Mucosa of rectum (tissue), 2 donors: Measurements from ENCODE around the gene GRIN3B.

Experiments used
- H3K27ac ChIP-seq, 2 donors: one replicate each; pipeline ENCODE4 v1.7.0; 2013; ENCODE audit warnings: inconsistent platforms in 2 of 2, low read depth in 2 of 2, low read length in 2 of 2
- H3K27me3 ChIP-seq, 2 donors: one replicate each; pipeline ENCODE4 v1.7.0; 2013; ENCODE audit warnings: low read length in 2 of 2; ENCODE audit not compliant: control insufficient read depth in 2 of 2, insufficient read depth in 2 of 2
- H3K36me3 ChIP-seq, 2 donors: one replicate each; pipeline ENCODE4 v1.7.0; 2013; ENCODE audit warnings: low read length in 2 of 2; ENCODE audit not compliant: control insufficient read depth in 2 of 2, insufficient read depth in 2 of 2
- H3K4me1 ChIP-seq, 2 donors: one replicate each; pipeline ENCODE4 v1.7.0; 2013; ENCODE audit warnings: low read length in 2 of 2, mild to moderate bottlenecking in 1 of 2; ENCODE audit not compliant: control insufficient read depth in 2 of 2, insufficient read depth in 2 of 2
- H3K4me3 ChIP-seq, 2 donors: one replicate each; pipeline ENCODE4 v1.7.0; 2013; ENCODE audit warnings: low read length in 2 of 2
- H3K9ac ChIP-seq, 2 donors: one replicate each; pipeline ENCODE4 v1.7.0; 2013; ENCODE audit warnings: low read length in 2 of 2, low read depth in 1 of 2, mild to moderate bottlenecking in 1 of 2
- H3K9me3 ChIP-seq, 2 donors: one replicate each; pipeline ENCODE4 v1.7.0; 2013; ENCODE audit warnings: low read length in 2 of 2; ENCODE audit not compliant: control insufficient read depth in 2 of 2
- donor health status: healthy.
- donor health status: Normal muscosa, but diverticular disease.

The GRIN3B gene

DNA sequence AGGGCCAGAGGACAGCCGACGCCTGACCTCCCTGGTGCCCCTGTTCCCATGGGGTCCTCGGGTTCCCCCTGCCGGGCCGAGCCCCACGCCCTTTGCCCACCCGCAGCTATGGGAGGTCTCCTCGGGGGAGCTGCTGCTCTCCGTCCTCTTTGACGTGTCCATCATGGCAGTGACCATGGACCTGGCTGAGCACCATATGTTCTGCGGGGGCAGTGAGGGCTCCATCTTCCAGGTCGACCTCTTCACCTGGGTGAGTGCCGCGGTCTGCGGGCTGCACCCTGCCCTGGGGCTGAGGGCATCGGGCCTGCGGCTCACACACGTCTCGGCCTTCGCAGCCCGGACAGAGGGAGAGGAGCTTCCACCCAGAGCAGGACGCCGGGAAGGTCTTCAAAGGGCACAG is 9.5 kb upstream of the GRIN3B start:
- no peak overlapping the region for H3K9ac ChIP-seq
- peaks cover 4 to 23% of the 10 kb centered on the region in 2 donors for H3K36me3 ChIP-seq
- H3K4me1 ChIP-seq: no peaks in the 10 kb centered on the region
- no peaks in the 10 kb centered on the region for H3K9me3 ChIP-seq
- no peak overlapping the region for H3K4me3 ChIP-seq
- H3K27ac ChIP-seq: no peak overlapping the region
- peaks cover 3 to 7% of the 10 kb centered on the region in 2 donors for H3K27me3 ChIP-seq

DNA sequence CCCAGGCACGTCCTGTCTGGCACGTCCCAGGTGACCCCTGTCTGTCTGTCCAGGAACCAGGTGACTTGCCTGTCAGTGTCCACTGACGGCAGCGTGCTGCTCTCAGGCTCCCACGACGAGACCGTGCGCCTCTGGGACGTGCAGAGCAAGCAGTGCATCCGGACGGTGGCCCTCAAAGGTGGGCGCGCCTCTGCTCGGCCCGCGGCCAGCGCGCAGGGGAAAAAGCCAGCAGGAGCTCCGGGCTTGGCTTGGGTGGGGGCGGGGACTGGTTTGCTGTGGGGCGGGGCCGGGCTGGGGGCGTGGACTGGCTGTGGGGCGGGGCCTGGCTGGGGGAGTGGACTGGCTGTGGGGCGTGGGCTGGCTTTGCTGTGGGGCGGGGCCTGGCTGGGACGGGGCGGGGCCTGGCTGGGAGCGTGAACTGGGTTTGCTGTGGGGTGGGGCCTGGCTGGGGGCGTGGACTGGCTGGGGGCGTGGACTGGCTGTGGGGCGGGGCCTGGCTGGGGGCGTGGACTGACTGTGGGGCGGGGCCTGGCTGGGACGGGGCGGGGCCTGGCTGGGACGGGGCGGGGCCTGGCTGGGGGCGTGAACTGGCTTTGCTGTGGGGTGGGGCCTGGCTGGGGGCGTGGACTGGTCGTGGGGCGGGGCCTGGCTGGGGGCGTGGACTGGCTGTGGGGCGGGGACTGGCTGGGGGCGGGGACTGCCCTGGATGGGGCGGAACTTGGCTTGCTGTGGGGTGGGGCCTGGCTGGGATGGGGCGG is 8.9 kb upstream of the GRIN3B start:
- Histone ChIP-seq H3K4me3 (no peak overlapping the region), H3K9ac (no peak overlapping the region), H3K4me1 (peaks cover 4% of the 10 kb centered on the region in 2 donors), H3K27me3 (peaks cover 7 to 13% of the 10 kb centered on the region in 2 donors), H3K9me3 (no peaks in the 10 kb centered on the region), H3K36me3 (peaks cover 4 to 19% of the 10 kb centered on the region in 2 donors), H3K27ac (no peak overlapping the region)

DNA sequence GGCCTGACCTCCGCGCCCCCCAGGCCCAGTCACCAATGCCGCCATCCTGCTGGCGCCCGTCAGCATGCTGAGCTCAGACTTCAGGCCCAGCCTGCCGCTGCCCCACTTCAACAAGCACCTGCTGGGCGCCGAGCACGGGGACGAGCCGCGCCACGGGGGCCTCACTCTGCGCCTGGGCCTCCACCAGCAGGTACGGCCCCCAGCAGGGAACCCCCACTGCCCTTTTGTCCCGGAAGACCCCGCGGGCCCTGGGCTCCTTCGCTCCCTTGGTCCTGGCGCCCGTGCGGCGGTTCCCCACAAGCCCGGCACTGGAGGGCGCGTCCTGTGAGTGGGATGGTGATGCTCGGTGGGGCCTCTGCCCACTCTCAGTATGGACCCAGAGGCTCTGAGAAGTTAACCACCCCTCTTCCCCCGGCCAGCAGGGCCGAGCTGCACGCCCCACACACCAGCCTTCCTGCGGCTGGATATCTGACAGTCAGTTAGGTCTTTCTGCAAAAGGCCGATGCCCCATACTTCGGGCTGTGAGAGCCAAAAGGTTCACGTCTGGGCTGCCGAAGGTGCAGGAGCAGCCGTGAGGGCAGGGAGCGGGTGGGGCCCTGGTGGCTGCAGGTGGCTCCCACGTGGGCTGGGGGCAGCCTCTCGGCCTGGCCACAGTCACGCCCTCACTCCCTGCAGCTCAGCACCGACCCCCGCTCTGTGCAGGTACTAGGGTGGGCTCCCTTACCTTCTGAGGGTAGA is 8.1 kb upstream of the GRIN3B start:
- Histone ChIP-seq H3K9ac (no peak overlapping the region), H3K36me3 (peaks cover 0 to 15% of the 10 kb centered on the region in 2 donors), H3K9me3 (no peaks in the 10 kb centered on the region), H3K27me3 (peaks cover 11 to 16% of the 10 kb centered on the region in 2 donors), H3K4me1 (peaks cover 5 to 7% of the 10 kb centered on the region in 2 donors), H3K27ac (no peak overlapping the region), H3K4me3 (no peak overlapping the region)

DNA sequence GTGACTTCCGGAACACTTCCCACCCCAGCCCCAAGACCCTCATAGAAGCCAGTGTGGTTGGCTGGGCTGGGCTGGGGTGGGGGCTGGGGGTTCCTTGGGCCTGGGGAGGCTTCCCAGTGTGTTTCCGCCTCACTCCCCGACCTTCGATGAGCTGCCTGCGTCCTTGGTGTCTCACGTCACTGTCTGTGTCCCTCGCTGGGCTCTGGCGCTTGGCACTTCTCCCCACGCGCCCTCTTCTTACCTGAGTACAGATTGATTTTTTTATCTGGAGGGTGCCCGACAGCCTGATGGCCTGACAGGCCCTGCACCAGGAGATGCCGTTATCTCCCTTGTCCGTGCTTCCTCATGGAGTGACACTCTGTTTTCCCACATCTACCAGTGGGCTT is 7.6 kb upstream of the GRIN3B start:
- peaks cover 5 to 7% of the 10 kb centered on the region in 2 donors for H3K4me1 ChIP-seq
- peaks cover 0 to 15% of the 10 kb centered on the region in 2 donors for H3K36me3 ChIP-seq
- H3K27ac ChIP-seq: no peak overlapping the region
- no peak overlapping the region for H3K9ac ChIP-seq
- H3K4me3 ChIP-seq: no peak overlapping the region
- peaks cover 17 to 22% of the 10 kb centered on the region in 2 donors for H3K27me3 ChIP-seq
- H3K9me3 ChIP-seq: no peaks in the 10 kb centered on the region

DNA sequence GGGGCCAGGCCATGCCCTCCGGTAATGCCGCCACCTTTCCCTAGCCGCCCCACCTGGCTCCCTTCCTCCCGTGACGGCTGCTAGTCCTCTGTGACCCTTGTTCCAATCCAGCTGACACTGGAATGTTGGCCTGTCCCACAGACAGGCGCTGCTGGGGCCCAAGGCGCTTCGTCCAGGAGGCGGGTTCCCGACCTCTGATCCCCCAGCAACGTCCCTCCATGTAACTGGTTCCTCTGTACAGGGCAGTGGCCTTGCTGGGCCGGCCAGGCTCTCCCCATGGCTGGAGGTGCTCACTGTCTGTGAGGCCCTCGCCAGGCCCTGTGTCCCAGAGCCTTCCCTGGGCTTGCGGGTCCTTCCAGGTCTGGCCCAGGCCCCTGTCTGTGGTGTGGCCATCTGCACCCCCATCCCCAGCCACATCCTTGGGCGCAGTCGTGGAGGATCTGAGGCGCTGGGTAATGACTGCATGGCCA is 6.8 kb upstream of the GRIN3B start:
- Histone ChIP-seq H3K27me3 (peaks cover 24 to 29% of the 10 kb centered on the region in 2 donors), H3K4me3 (no peak overlapping the region), H3K9ac (no peak overlapping the region), H3K27ac (no peak overlapping the region), H3K36me3 (peaks cover 0 to 12% of the 10 kb centered on the region in 2 donors), H3K4me1 (peaks cover 5 to 7% of the 10 kb centered on the region in 2 donors), H3K9me3 (no peaks in the 10 kb centered on the region)

DNA sequence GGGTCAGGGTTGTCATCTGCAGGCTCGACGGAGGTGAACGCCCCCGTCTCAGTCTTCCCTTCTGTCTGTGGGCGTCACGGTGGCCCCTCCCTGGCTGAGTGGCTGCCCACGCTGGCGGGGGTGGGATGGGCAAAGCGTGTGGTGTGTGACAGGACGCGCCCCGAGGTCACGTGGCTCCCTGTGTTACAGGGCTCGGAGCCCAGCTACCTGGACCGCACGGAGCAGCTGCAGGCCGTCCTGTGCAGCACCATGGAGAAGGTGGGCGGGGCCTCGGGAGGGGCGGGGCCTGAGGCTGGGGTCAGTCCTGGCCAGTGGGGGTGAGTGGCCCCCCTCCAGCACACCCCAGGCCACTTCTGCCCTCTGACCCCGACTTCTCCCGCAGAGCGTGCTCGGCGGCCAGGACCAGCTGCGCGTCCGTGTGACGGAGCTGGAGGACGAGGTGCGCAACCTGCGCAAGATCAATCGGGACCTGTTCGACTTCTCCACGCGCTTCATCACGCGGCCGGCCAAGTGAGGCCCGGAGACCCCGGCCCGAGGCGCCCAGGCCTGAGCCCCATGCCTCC is 6.3 kb upstream of the GRIN3B start:
- H3K9ac ChIP-seq: no peak overlapping the region
- peaks cover 26 to 34% of the 10 kb centered on the region in 2 donors for H3K27me3 ChIP-seq
- peaks cover 0 to 9% of the 10 kb centered on the region in 2 donors for H3K36me3 ChIP-seq
- no peak overlapping the region for H3K4me3 ChIP-seq
- H3K9me3 ChIP-seq: no peaks in the 10 kb centered on the region
- H3K27ac ChIP-seq: no peak overlapping the region
- H3K4me1 ChIP-seq: peaks cover 5 to 7% of the 10 kb centered on the region in 2 donors

DNA sequence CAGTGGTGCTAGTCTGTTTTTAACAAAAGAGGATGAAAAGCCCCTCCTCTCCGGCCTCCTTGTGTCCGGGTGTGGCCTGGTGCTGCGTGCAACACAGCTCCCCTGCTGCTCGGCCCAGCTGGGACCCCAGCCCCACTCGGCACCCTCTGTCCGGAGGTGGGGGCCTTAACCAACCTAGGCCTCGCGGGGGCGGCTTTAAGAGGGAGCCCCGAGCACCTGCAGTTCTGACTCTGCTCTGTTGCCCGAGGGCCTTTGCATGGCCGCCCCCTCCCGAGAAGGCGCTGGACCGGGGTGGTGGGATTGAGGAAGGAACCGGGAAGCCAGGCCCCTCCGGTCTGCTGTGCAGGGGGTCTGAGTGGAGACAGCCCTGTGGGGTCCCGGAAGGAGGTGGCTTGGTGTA is 5.7 kb upstream of the GRIN3B start:
- H3K27ac ChIP-seq: no peak overlapping the region
- peaks cover 32 to 40% of the 10 kb centered on the region in 2 donors for H3K27me3 ChIP-seq
- peaks cover 5 to 7% of the 10 kb centered on the region in 2 donors for H3K4me1 ChIP-seq
- no peak overlapping the region for H3K4me3 ChIP-seq
- no peak overlapping the region for H3K9ac ChIP-seq
- peaks cover 0 to 9% of the 10 kb centered on the region in 2 donors for H3K36me3 ChIP-seq
- no peaks in the 10 kb centered on the region for H3K9me3 ChIP-seq

DNA sequence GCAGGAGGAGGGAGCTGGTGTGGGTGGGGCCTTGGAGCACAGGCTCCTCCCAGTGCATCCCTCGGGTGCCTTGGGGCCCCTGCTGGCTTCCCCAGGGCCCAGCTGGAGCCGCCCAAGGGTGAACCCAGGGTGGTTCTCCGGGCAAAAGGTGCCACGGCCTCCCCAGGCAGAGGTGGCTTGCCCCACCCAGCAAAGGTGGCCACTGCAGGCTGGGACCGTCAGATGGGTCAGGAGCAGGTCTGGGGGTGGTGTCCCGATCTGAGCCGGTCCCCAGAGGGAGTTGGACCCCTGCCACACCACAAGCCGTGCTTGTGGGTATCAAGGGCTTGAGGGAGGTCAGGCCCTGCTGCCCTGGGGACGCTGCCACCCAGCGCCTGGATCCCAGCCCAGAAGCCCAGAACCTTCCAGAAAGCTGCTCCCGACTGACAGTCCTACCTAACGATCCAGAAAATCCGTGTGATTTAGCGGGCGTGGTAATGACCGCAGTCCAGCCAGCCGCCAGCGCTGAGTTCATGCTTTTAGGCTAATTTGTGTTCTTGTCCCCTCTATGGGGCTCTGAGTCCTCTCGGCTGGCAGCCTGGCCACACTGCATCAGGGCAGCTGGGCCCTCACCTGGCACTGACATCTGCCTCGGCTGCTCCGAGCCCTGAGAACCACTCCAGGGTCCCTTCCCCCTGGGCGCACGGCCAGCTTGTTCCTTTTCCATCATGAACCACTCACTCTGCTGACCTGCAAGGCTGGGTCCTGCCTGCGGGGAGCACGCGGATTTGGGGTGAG is 5.0 kb upstream of the GRIN3B start:
- H3K9me3 ChIP-seq: no peaks in the 10 kb centered on the region
- H3K27me3 ChIP-seq: peaks cover 33 to 40% of the 10 kb centered on the region in 2 donors
- H3K4me3 ChIP-seq: no peak overlapping the region
- no peak overlapping the region for H3K9ac ChIP-seq
- no peak overlapping the region for H3K27ac ChIP-seq
- peaks cover 0 to 9% of the 10 kb centered on the region in 2 donors for H3K36me3 ChIP-seq
- H3K4me1 ChIP-seq: peaks cover 5 to 7% of the 10 kb centered on the region in 2 donors

DNA sequence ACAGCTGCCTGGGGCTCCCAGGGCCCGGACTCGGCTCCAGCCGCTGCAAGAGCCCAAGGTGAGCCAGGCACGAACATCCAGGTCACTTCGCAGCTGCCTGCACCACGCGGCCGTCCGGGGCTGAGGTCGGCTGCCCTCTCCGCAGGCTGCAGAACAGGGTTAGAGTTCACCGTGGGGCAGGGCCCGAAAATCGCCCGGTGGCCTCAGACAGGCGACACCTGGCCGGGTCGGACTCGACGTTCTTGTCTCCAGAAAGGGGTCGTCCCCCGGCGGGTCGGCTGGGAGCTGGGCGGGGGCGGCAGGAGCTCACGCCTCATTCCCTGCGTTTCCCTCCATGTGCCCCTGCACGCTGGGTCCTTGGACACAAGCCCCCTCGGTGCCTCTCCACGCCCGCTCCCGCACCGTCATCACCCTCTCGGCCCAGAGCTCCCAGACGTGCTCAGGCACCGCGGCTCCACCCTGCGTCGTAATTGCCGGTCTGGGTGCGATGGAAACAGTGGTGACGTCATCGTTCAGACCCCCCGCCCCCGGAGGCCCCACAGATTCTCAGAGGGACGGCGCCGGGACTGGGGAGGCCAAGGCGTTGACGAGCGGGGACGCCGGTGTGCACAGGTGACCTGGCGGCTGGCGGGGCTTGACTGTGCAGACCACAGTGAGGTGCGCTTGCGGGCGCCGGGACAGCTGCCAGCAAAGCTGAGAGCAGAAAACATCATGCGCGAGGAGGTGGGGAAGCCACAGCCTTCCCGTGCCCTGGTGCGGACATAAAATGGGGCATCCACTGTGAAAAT is 4.0 kb upstream of the GRIN3B start:
- Histone ChIP-seq H3K27me3 (peaks cover 37 to 46% of the 10 kb centered on the region in 2 donors), H3K4me1 (peaks cover 5 to 10% of the 10 kb centered on the region in 2 donors), H3K9ac (no peak overlapping the region), H3K9me3 (no peaks in the 10 kb centered on the region), H3K4me3 (no peak overlapping the region), H3K36me3 (peaks cover 0 to 9% of the 10 kb centered on the region in 2 donors), H3K27ac (no peak overlapping the region)
